Activated effector memory CD4-positive, alpha-beta T cell treated with anti-CD3 and anti-CD28 coated beads, Interleukin-2, amount 50 U/mL, for 16 hours (primary cell): ENCODE results near the gene STEAP3.
"Not testable (repeated sequence)": the region's sequence is repeated elsewhere in the genome, so short reads cannot be mapped to it uniquely, and the experiment has no call there.

ENCODE experiments used
- DNase-seq: peaks from one replicate; pipeline ENCODE4 v3.0.0-alpha.2; 2020

Gene STEAP3

GRCh38 chr2:119267604-119268003 lies 44.0 kb downstream of the STEAP3 start:
- DNase-seq = no peak

DNA sequence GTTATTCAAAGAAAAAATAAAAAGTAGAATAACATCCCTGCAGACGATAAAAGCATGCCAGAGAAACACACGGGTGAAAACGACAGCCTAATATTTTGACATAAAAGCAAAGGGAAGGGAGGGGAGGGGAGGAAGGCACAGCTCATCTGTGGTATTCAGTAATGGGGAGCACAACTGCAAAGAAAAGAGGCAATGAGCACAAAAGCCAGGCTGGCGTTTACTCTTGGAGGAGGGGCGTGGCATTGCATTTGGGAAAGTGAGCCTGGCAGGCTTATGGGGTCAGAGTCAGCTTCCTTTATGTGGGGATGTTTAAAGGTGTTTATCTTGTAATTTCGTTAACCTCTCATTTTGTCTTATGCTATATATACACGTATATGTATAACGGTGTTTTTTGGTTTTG lies 53.2 kb downstream of the STEAP3 start:
- no peak for DNase-seq

GRCh38 chr2:119278385-119278784 lies 54.8 kb downstream of the STEAP3 start:
- not testable (repeated sequence) for DNase-seq

- DNase-seq = no peak
These were observed 55.3 kb downstream of the STEAP3 start for GRCh38 chr2:119278946-119279345.

DNA sequence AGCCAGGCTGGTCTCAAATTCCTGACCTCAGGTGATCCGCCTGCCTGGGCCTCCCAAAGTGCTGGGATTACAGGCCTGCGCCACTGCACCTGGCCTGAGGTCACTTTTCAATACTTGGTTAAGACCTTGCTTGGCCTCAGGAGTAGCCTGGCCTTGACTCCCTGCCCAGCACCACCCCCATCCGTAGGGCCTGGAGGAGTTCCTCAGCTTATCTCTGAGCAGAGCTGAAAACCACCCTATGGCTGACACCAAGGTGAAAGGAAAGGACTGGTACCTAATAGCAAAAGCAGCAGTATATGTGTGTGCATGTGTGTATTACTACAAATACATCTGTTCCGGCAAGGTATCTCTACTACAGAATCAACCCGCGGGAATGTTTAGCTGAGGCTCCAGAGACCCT lies 56.0 kb downstream of the STEAP3 start:
- DNase-seq = no peak

DNA sequence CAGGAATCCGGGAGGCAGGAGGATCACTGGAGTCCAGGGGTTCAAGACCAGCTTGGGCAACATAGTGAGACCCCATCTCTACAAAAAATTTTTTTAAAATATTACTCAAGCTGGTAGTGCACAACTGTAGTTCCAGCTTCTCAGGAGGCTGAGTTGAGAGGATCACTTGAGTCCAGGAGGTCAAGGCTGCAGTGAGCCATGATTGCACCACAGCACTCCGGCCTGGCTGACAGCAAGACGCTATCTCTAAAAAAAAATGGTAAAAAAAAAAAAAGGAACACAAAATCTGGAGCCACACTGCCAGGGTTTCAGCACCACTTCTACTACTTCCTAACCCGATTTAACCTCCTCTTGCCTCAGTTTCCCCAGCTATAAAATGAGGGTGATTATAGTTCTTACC lies 57.0 kb downstream of the STEAP3 start:
- no peak for DNase-seq

DNA sequence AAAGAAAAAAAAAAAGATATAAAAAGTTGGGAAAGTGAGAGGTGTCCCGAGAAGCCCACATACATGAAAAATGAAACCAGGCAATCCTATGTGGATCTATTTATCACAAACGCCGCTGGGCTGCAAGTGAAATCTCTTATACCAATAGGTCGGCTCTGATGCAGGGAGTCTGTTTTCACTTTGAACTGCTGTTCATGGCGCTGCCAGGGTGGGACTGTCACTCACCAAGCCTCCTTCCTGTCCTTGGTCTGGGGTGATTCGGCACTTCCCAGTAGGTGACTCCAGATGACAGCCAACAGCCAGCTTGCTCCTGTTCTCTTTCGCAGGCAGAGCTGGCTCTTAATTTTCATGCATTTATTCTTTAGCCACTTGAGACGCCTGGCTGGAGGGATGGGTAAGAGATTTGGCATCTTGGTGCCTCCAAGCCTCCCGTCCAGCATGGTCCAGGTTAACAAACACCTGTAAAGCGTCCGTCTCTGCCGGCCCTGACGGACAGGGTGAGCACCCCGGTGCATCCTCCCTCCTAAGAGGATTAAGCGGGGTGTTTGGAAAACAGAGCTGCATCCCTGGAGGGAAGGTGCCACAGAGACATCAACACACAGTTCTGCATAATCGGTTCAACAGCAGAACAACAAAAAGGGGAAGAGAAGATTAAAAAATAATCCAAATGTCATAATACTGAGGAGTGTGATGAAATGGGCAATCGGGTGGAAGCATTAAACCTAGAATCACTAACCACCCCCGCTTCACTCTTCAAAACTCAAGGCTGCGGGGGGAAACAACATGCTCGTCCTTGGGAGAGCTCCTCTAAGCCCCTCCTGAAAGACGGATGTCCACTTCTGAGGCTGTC lies 58.7 kb downstream of the STEAP3 start:
- DNase-seq = no peak

DNA sequence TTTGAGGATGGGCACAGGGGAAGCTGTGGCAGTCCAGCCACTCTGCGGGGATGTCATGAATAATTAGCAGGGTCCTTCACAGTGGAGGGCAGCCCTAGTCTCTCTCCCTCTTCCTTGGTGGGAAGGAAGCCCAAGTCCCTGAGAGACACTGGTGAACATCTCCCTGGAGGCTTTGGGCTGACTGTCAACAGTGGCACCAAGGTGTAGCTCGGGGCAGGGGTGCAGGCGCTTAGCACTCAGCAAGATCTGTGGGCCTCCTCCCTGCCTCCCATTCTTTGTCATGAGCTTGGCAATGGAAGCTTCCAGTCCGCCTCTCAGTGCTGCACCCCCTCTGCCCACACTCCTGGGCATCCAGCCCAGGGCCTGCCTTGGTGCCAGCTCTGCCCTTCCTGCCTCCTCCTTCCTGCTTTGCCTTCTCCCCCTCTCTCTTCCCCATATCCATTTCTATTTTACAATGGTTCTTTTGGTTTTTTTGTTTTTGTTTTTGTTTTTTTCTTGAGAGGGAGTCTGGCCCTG lies 59.4 kb downstream of the STEAP3 start:
- no peak for DNase-seq

GRCh38 chr2:119283873-119284331 lies 60.3 kb downstream of the STEAP3 start:
- DNase-seq = no peak

GRCh38 chr2:119286661-119287060 lies 63.0 kb downstream of the STEAP3 start:
- DNase-seq = no peak

DNA sequence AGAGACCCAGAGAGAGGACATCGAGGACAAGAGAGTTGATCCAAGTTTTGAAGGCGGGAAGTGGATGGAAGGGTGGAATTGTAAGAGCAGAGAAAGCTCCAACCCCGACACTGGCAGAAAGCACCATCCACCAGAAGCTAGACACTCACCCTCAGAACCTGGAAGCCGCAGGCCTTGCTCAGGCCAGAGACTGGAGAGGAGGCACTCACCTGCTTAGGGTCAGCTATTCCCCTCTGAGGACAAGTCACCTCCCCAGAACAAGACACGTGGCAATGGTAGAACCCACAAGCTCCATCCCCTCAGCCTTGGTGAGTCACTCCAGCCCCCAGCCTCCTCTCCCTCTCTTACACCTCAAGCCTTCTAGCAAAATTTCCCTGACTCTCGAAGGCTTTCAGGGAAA lies 64.9 kb downstream of the STEAP3 start:
- no peak for DNase-seq

DNA sequence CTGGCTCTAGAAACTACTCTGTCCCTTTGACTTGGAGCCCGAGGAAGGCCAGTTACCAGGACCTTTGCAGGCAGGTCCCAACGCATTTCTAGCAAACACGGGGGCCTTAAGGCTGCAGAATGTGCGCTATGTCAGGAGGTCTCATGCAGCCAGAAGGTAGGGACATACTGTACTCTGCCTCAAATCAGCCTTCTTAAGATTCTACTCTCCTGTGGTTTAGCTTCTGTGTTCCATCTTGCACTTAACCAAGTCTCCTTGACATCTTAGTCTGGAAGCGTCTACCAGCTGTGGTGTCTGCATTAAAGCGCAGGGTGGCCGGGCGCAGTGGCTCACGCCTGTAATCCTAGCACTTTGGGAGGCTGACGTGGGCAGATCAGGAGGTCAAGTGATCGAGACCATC lies 65.5 kb downstream of the STEAP3 start:
- no peak for DNase-seq

GRCh38 chr2:119289642-119290041 lies 66.0 kb downstream of the STEAP3 start:
- no peak for DNase-seq

GRCh38 chr2:119290859-119291587 lies 67.4 kb downstream of the STEAP3 start:
- peak; percentile 85 for DNase-seq

GRCh38 chr2:119291588-119292167 lies 68.0 kb downstream of the STEAP3 start:
- DNase-seq = no peak

- DNase-seq = no peak
These were observed 68.6 kb downstream of the STEAP3 start for GRCh38 chr2:119292226-119292625.

- DNase-seq = no peak
These were observed 69.6 kb downstream of the STEAP3 start for GRCh38 chr2:119293254-119293653.

DNA sequence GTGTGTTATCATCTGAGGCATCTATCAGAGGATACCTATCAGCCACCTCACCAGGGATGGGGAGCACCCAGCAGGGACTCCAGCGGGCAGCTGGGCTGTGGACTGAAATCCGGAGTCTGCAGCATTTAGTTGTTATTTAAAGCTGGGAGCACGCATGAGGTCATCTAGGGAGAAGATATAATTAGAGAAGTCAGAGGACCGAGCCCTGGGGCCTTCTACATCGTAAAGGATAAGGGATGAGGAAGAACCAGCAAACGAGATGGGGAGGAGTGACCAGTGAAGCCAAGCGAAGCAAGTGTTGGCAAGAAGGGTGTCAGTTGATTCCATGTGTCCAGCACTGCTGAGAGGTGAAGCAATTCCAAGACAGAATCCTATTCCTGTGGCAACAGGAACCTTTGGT lies 70.3 kb downstream of the STEAP3 start:
- no peak for DNase-seq

DNA sequence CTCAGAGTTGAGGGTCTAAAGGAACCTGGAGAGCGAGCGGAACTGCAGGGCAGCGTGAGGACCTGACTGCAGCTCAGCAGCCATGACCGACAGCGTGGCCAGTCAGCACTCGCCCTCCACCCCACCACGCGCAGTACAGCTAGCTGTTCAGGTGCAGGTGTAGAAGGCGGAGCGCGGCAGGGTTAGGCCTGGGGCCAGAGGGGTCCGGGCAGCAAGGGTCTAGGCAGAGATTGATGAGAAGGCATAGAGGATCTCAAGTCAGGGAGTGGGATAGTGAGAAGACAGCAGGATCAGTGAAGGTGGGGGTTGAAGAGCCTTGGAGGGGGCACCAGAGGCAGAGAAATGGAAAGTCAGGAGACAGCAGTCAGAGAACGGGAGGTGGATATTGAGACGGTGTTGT lies 71.0 kb downstream of the STEAP3 start:
- DNase-seq = no peak

DNA sequence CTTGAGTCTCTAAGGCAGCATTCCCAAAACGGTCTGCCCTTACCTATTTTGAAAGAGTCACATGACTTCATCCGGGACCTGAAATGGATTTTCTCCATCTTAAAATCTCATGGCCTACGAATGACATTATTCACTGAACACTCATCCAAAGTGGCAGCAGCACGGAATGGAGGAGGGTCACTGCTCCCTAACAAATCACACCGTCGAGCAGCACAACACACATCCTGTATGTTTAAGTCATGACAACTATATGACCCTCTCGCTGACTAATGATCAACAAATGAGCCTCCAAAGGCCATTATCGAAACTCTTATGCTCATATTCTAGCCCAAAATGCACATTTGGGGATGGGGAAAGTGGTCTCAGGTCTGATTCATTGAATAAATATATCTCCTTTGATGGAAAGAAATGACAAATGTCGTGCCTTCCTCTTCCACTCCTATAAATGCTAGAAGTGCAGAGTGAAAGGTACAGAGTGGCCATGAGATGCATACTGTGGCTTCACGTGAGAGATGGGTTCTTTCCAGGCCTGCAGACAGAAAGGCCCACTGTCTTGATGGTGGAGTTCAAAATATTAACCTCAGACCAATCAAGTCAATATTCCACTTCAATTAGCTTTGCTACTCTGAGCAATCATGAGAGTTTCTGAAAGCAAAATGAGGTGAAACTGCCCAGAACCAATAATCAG lies 72.2 kb downstream of the STEAP3 start:
- no peak for DNase-seq

GRCh38 chr2:119301413-119301812 lies 77.8 kb downstream of the STEAP3 start:
- DNase-seq = no peak

DNA sequence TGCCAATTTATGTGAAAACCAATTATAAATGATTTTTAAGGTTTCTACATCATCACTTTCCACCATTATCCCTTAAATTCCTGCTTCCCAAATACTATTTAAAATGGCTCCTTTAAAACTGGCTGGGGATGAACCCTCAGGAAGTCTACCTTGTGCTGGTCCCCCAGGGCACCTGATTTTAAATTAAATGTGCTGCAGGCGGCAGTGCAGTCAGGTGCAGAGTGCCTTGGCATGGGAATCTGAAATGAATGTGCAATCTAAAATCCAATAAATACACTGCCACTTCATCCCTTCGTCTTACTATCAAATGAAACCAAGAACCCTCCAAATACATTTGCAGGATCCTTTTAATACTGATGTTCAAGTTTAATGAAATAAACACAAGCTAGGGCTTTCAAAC lies 81.2 kb downstream of the STEAP3 start:
- no peak for DNase-seq
